Right ventricle myocardium superior (tissue), 1 donor: Measurements from ENCODE around the gene SERP2. TPM values are rescaled to one million over a fixed set of nuclear protein-coding genes. Genes with fewer than 3 reads are reported as not detected.
"Not testable (repeated sequence)": the region's sequence is repeated elsewhere in the genome, so short reads cannot be mapped to it uniquely, and the experiment has no call there.

Source experiments
- ATAC-seq: fragments of 200-7000 bp; cut with Tn5 transposase; one replicate; pipeline ENCODE4 v1.9.1; 2020; ENCODE audit warnings: mild to moderate bottlenecking; ENCODE audit not compliant: poor library complexity
- DNase-seq: peaks from one replicate; pipeline ENCODE4 v3.0.0-alpha.2; 2020
- intact Hi-C: fragments of 100-400 bp; cut with DNase I; formaldehyde crosslinking; loops from one replicate; pipeline ENCODE4 v1.11.2; 2022
- long read RNA-seq: library from polyadenylated mRNA; unstranded; transcript quantifications from one replicate; pipeline ENCODE4 v2.0.0, GENCODE V29; 2021
- total RNA-seq: library from RNA; stranded (reverse); fragmentation: NEBNext Ultra II Directional; extraction: Animal tissue kit (Norgen Biotek cat#: 25700); gene quantifications from one replicate; pipeline ENCODE4 v1.2.1, GENCODE V29; 2021
- donor health status: DM: no; HTN: yes; CAD: no; lungs with severe emphysema.

The SERP2 gene
- total RNA-seq: 12.4 TPM
- long read RNA-seq, transcript SERP2-201 (3 exons, 784 nt): major isoform, 12 of 17 reads
- long read RNA-seq, partial matches to known transcripts: 0 of 17 reads
- long read RNA-seq, other reads (novel, unspliced or antisense): 5 of 17 reads

DNA sequence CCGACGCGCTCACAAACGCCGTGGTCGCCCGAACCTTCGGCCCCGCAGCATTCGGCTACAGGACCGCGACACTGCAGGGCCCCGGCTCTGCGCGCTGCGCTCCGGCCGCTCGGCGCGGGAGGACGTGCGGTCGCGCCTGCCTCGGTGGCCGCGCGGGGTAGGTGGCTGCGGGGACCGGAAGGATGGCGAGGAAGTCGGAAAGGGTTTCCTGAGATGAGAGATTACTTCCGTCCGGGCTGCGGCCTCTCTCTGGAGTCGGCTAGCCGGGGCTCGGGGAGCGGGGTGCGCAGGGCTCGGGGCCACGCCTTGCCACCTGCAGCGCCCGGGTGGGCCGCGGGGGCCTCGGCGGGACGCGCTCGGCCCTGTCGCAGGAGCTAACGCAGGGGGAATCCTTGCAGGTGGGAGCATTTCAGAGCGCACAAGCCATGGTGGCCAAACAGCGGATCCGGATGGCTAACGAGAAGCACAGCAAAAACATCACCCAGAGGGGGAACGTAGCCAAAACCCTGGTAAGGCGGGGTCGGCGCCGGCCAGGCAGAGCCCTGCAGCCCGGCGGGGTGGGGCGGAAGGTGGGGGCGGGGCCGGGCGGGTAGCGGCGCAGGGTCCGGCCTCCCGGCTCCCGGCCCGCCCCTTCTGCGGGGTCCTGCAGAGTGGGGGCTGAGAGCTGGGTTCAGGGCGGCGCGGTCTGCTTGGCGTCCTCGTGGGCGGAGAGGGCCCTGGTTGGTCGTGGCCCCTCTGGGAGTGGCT lies at the start of gene SERP2:
Gene SERP2 (plus strand): TSS at position 224 of the 747 bp plus-strand sequence. CDS start 202 bp downstream, at position 426.
- DNase-seq: peak; percentile 53
- peak; percentile 73 for ATAC-seq
- intact Hi-C loops: no loop called here

DNA sequence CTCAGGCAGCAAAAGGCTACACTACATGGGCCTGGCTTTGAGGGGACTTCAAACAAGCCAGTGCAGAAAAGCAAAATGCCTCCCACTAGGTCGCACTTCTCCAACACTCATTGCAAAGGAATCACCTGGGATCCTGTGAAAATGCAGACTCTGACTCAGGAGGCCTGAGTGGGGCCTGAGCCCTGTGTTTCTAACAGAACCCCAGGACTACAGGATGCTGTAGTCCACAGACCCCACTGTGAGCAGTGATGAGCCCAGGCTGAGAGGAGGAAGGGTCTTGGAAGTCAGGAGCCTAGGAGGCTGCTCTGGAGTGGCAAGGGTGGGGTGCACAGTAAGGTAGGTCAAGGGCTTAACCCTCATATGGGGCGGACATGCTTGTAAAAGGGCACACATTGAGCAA lies 46.7 kb upstream of the SERP2 start:
- no peak for ATAC-seq
- intact Hi-C loops: no loop called here
- DNase-seq: no peak

DNA sequence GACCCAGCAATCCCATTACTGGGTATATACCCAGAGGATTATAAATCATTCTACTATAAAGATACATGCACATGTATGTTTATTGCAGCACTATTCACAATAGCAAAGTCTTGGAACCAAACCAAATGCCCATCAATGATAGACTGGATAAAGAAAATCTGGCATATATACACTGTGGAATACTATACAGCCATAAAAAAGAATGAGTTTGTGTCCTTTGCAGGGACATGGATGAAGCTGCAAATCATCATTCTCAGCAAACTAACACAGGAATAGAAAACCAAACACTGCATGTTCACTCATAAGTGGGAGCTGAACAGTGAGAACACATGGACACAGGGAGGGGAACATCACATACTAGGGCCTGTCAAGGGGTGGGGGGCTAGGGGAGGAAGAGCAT lies 44.6 kb upstream of the SERP2 start:
- intact Hi-C loops, DNase-seq, ATAC-seq: not testable (repeated sequence)

DNA sequence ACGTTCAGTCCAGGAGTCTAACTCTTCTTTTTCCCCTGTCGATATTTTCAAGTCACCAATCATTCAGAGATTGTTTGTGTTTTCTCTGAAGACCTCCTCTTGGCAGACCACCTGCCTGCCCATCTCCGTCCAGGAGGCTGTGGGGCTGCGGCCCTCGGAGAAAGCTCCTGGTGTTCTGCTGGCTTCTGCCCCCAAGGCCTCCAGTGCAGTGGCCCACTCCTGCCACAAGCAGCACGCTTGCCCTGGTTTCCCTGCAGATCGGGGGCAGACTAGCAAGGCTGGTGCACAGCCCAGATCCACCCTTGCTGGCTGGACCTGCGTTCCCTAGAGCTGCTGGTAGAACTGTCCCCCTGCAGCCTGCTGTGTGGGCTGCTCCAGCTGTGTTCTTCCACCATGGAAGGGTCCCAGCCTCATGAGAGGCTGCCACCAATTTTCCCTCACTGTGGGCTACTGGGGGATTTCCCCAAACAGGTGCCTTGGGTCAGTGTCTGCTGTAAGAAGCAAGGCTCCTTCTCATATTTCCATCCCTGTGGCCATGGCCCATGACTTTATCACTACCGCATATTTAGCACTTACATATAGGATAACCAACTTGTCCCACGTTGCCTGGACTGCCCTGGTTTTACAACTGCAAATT lies 43.6 kb upstream of the SERP2 start:
- DNase-seq: no peak
- intact Hi-C loops: no loop called here
- no peak for ATAC-seq

DNA sequence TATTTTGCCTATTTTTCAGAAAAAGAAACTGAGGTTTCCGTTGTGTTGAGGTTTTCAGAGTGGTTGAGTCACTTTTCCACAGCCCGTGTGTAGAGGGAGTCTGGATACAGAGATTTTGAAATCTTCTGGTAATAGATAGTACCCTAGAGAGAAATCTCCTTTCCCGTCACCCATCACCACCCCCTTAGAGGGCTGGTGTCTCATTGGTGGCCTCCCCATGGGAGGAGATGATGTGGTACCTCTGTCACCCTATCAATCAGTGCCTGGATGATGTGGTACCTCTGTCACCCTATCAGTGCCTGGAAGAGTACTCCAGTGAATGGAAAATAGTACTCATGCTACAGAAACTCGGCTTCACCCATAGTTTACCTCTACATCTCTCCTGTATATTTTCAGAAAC lies 42.2 kb upstream of the SERP2 start:
- ATAC-seq: no peak
- intact Hi-C loops: no loop called here
- DNase-seq: no peak

DNA sequence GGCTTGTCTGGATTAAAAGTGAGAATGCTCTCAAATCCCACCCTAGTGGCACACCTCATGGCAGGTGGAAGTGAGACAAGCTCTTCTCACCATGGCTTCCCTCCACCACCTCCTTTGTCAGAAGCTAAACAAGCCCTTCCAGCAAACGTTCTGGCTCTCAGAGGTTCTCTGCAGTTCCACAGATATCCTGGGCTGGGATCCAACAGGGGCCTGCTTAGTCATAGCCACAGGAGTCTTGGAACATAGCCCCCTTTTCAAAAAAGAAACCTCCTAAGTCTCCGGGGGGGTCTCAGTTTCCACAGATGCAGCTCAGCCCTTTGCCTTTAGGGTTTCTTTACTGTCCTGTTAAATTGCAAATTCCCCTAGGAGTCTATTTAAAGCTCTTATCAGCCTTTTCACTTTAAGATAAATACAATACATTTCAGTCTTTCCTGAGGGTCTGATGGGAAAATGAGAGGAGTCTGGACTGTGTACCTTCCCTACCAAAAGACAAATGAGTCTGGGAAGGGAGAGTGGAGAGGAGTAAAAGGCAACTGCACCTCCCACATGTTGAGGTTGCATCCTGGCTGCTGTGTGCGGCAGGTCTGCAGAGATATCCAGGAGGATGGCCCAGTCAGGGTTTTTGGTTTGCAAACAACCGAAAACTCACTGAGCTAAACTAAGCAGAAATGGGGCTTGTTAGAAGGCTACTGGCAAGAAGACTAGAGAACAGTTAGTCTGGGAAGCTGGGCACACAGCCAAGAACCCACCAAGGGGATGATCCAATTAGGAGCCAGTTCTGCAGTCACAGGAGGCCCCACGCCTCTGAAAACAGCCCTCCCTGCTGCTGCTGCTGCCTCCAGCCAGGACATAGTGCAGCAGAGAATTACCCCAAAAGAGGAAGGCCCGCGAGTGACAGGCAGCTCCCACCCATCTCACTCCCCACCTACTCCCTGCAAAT lies 41.4 kb upstream of the SERP2 start:
- DNase-seq: peak; percentile 71
- ATAC-seq: peak; percentile 78
- intact Hi-C loops: no loop called here

DNA sequence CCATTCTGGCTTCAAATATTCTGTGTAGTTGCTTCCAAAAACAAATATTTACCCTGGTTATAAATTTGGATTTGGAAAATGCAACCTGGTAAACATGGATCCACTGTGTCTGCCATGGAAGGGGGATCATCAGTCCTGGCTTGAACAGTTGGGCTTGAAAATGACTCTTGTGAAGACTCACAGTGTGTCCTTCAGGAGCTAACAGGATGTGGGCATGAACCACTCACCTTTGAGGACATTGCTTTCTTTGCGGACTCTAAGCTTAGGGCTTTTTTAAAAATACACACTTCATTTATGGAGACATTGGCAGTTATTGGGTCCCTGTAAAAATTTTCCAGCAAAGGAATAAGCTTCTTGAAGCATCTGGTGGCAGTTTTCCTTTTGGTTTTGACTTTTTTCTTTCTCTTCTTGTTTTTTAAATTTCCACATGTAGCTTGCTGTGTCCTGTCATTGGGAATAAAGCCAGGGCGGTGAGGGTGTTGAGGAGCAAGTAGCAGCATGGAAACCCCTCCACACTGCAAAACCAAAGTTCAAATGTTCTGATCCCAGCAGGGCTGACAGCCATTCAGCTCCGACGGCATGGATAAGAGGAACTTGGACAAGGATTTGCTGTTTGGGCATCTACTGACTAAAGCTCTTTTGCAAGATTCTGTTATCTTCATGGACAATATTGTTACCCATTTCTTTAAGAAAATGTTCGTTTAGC lies 39.5 kb upstream of the SERP2 start:
- ATAC-seq: no peak
- no peak for DNase-seq
- intact Hi-C loops: no loop called here

DNA sequence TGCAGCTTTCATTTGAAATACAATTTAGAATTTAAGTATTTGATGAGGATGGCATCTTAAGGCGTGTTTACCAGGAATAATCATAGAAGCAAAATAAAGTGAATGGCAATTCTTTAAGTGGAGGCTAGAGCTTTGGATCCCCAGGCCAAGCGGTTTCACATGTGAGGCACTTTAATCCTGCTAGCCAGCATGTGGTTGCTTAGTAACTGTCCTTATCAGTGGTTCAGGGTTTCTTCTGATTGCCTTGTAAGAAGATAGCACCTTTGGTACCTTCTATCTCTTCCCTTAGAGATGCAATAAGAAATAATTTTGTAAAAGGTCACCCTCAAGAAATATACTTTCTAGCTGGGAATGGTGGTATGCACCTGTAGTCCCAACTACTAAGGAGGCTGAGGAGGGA lies 38.9 kb upstream of the SERP2 start:
- ATAC-seq: no peak
- DNase-seq: no peak
- intact Hi-C loops: no loop called here

DNA sequence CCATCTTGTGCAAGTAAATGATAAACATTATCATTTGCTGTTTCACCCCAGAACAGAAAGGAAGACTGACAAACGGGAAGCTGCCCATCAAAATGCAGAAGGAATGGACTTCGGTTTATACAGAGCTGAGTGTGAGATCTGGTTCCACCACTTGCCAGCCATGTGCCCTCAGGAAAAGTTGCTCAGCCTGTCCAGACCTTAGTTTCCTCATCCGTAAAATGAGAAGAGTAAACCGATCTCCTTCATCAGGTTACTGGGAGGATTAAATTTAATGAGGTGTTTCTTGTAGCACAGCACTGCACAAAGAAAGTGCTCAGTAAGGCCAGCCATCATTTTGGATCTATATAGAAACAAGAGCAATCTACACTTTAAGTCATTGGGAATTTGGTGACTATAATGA lies 36.7 kb upstream of the SERP2 start:
- intact Hi-C loops: no loop called here
- DNase-seq (no peak), ATAC-seq (no peak)

DNA sequence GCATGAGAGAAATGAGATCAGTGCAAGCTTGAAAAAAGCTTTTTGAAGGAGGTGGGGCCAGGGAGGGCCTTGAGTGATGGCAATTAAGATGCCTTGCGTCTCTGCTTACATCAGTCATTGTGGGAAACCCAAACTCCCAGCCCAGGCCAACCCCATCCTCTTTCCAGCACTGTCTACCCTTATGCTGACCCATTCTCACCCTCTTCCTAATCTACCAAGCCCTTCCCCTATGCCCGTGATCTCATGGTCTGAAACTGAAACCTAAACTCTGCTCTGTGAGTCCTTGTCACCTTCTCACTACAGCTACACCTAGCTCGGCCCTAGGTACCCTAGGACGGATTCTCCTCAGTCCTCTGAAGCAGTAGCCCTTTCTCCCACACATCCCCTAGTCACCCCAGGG lies 36.0 kb upstream of the SERP2 start:
- no peak for ATAC-seq
- intact Hi-C loops: no loop called here
- no peak for DNase-seq

DNA sequence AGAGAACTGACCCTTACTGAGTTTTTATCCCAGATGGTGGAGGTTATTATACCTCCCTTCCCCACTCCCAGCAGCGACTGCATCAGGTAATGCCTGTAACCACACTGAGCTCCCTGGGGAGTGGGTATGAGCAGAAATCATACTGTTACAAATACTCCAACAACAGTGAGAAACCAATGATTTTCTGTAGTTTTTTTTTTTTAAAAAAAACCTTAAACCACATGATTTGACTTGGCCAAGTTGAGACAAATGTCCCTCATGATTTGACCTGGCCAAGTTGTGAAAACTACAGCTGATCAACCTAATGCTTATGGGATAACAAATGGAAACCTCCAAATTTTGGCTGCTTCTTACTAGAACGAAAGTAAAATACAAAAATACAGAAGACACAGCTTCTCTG lies 33.1 kb upstream of the SERP2 start:
- ATAC-seq: peak; percentile 45

DNA sequence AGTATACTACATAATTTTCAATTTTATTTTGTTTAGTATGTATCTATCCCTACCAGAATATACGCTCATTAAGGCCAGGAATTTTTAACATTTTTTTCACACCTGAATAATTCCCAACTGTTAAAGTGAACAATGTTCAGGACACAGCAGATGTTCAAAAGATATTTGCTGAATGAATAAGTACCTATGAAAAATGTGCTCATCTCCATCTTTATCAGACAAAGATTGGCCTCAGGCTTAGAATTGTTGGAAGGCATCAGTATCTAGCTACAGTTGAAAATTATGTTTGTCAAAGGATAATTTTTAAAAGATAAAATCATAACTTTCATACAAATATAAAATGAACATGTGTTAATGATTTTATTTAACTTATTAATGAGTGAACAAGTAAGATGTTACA lies 30.9 kb upstream of the SERP2 start:
- ATAC-seq (no peak), DNase-seq (no peak)
- intact Hi-C loops: no loop called here

More for the DNA sequence above, 33.1 kb upstream of the SERP2 start:
- intact Hi-C loops: no loop called here
- DNase-seq: no peak

DNA sequence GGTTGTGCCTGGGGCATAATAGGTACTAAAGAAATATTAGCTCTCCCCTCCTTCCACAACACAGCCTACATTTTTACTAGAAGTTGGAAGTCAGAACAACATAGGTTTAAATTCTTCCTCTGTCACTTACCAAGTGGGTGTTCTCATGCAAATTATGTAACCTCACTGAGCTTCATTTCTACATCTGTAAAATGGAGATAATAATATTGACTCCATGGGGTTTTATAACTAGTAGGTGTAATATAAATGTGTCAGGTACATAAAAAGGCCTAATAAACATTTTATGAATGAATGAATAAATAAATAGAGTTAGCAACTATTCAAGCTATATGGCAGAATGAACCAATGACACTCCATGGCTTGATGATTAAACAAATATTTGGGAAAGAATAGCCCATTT lies 27.1 kb upstream of the SERP2 start:
- no peak for ATAC-seq
- intact Hi-C loops: no loop called here
- DNase-seq: no peak

DNA sequence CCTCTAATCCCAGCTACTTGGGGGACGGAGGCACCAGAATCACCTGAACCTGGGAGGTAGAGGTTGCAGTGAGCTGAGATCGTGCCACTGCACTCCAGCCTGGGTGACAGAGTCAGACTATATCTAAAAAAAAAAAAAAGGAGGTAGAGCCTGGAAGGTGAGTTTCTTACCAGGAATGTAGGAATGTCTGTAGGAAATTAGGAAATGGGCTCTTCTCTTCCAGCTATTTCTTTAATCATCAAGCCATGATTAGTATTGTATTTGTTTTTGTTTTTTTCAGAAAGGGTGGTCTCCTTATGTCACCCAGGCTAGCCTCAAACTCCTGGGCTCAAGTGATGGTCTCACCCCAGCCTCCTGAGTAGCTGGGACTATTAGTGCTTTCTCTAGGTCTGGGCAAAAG lies 26.3 kb upstream of the SERP2 start:
- no peak for DNase-seq
- intact Hi-C loops: no loop called here

DNA sequence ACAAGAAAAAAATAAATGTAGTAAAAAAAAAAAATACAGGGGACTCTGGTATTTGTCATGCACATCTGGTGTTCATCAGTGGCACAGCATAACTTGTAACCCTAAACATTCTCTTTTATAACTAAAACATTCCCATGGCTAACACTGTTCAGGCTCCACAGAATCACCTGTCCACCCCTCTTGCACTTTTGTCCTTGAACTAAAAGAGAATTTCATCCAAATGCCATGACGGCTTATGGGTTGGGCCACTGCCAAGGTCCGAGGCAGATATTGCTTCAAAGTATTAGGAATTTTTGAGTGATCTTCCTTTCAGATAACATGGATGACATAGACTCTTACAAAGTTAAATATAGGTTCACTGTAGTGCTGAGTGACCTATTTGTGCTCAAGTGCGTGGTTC lies 25.7 kb upstream of the SERP2 start:
- DNase-seq: no peak
- ATAC-seq: no peak
- intact Hi-C loops: no loop called here

More for the DNA sequence above, 26.3 kb upstream of the SERP2 start:
- ATAC-seq: no peak

DNA sequence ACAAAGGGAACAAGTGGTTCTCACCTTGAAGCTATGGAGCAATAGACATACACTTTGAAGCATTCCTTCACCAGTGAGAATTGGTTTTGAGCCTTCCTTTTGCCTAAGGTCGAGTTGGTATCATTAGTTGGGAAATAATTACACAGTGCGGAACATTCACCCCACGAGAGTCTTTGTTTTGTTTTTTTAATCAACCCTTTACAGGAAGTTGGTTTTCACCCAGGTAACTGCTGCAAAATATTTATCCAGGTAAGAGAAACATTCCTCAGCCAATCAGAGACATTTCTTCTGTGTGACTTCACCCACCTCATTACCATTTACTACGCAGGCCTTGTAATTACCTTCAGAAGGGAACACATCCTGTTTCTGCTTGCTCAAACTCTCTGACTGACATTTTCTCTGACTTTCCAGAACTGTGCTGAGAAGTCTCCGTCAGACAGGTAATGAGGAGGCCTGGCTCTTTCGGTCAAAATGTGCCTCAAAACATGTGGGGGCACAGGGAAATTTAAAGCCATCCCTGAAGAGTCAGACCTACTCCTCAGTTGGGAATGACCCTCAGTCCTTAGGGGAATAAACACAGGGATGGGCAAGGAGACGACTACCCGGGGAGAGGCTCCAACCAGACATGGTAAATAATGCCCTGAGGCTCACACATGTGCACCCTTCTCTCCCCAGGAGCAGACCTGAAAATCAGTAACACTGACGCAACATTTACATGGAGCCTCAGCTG lies 22.7 kb upstream of the SERP2 start:
- ATAC-seq (no peak), DNase-seq (no peak)
- intact Hi-C loops: no loop called here

DNA sequence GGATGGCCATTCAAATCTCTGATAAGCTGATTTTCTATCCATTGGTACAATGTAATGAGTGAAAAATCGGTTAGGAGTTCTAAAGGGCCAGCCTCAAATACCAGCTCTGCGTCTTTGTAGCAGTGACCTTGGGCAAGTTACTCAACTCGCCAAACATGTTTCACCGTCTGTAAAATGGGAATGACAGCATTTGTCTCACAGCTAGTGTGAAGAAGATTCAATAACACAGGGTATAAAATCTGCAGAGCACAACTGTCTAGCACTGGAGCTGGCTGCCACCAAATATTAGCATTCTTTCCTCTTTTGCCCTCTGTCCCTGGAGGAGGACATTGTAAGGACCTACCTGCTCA lies 22.1 kb upstream of the SERP2 start:
- intact Hi-C loops: no loop called here
- ATAC-seq (no peak), DNase-seq (no peak)

DNA sequence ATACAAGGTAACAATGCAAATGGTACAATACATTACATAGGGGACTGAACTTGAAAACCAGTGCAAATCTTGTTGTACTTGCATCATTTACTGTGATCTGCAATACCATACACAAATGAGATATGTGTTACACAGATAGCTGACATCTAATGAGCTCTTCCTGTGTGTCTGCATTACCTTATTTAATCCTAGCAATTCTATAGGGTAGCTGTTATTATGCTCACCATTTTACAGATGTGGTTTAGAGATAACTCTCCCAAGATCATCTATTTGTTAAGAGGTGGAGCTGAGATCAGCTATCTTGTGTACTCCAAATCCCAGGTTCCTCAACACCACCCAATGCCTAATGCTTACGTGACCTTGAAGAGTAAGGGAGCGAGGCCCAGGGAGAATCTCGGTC lies 21.4 kb upstream of the SERP2 start:
- ATAC-seq: no peak

More for the DNA sequence above, 21.4 kb upstream of the SERP2 start:
- intact Hi-C loops: no loop called here
- no peak for DNase-seq
